Stomach (tissue), 4 donors: Measurements from ENCODE around the gene LCN10.

Experiments used
- CTCF ChIP-seq, 7 experiments: fragments of 450-650 bp in 4 of 7; fragments of 200-600 bp in 3 of 7; sonication (generic) in 3 of 7; IDR thresholded peaks; one replicate each; pipeline ENCODE4 v1.5.1; 2016 to 2019; ENCODE audit warnings: antibody characterized with exemption in 7 of 7, control low read depth in 2 of 7, mild to moderate bottlenecking in 1 of 7
- EP300 ChIP-seq: sonication (generic); formaldehyde crosslinking; IDR thresholded peaks from one replicate; pipeline ENCODE4 v1.6.1; 2017; ENCODE audit warnings: antibody characterized with exemption
- POLR2A ChIP-seq, 4 donors: fragments of 450-650 bp; IDR thresholded peaks; one replicate each; pipeline ENCODE4 v1.6.1; 2016; ENCODE audit warnings: antibody characterized with exemption in 4 of 4, control low read depth in 2 of 4, mild to moderate bottlenecking in 1 of 4, moderate library complexity in 1 of 4
- POLR2AphosphoS5 ChIP-seq, 3 donors: sonication (generic); formaldehyde crosslinking; IDR thresholded peaks; one replicate each; pipeline ENCODE4 v1.6.1; 2016; ENCODE audit warnings: antibody characterized with exemption in 3 of 3

- TF ChIP-seq POLR2AphosphoS5 (IDR thresholded peaks at IDR 0.05), result no peak
- no peak for TF ChIP-seq CTCF (IDR thresholded peaks at IDR 0.05)
- no peak for TF ChIP-seq EP300
- TF ChIP-seq POLR2A (IDR thresholded peaks at IDR 0.05), result no peak
These were observed 3.8 kb downstream of the LCN10 start for GRCh38 chr9:136738960-136739359.
